Left kidney (tissue), 2 donors: ENCODE data around the gene GNAQ. TPM values are rescaled to one million over a fixed set of nuclear protein-coding genes. Genes with fewer than 3 reads are reported as not detected.

Experiments used
- DNase-seq: peaks from one replicate; pipeline ENCODE4 v3.0.0-alpha.2; 2013
- polyA plus RNA-seq: library from polyadenylated mRNA; unstranded; fragments of 120-200 nt; gene quantifications from one replicate; pipeline ENCODE4 v1.2.1, GENCODE V29; 2013; ENCODE audit not compliant: insufficient read length

Gene GNAQ
- polyA plus RNA-seq, 1 donor: 66.5 TPM

- DNase-seq: no peak
Observed at GRCh38 chr9:77975806-77976205, 55.8 kb downstream of the GNAQ start.

DNA sequence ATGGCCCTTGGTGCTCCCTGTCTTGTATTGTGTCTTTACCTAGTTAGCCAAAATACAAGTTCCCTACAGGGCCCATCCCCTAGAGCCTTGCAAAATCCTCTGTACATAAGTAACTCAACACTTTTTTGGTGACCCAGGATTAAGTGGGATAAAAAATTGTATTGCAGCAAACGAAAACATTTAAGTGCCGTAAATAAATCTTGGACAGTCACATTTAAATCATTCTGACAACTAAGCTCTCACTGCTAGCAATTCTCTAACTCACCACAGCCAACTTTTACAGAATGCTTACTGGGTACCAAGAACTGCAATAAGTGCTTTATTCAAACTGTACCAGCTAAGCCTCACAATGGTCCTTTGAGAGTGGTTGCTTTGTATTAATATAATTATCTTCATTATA lies 56.6 kb downstream of the GNAQ start:
- no peak for DNase-seq

- DNase-seq: no peak
Observed at GRCh38 chr9:77974434-77974833, 57.2 kb downstream of the GNAQ start.

GRCh38 chr9:77969083-77969482 lies 62.5 kb downstream of the GNAQ start:
- no peak for DNase-seq

- DNase-seq: no peak
Observed at GRCh38 chr9:77968506-77968905, 63.1 kb downstream of the GNAQ start.

DNA sequence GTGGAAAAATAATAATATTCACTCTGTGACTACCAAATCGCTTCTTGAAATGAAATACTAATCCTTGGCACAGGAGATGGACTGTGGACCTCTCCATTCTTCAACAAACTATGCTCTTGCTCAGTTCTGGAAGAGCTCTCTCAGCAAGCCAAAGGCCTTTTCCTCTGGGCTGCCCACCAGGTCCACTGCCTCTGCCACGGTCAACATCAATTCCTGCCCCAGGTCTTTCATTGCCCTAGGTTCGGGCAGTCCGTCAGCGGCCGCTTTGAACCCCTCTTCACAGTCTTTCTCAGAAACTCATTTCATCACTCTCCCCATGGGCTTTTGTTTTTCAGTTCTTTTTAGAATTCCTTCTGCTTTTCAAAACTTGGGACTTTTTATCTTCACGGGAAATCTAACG lies 64.9 kb downstream of the GNAQ start:
- no peak for DNase-seq

DNA sequence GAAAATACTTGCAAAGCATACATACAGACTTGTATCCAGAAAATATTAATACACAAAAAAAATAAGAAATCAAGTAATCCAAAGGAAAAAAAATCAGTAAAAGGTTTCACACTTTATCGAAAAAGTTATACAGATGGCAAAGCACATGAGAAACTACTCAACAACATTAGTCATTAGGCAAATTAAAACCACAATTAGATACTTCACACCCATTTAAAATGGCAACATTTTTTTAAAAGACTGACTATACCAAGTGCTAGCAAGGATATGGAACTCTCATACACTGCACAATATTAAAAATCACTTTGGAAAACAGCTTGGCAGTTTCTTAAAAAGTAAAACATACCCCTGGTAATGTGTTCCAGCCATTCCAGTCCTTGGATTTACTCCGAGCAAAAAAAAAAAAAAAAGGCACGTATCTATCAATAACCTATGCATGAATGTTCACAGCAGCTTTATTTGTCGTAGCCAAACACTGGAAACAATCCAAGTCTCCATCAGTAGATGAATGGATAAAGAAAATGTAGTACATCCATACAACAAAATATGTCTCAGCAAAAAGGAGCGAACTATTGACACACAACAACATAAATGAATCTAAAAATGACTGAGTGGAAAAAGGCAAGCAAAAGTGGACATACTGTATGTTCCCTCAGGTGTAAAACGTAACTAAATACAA lies 66.0 kb downstream of the GNAQ start:
- no peak for DNase-seq

DNA sequence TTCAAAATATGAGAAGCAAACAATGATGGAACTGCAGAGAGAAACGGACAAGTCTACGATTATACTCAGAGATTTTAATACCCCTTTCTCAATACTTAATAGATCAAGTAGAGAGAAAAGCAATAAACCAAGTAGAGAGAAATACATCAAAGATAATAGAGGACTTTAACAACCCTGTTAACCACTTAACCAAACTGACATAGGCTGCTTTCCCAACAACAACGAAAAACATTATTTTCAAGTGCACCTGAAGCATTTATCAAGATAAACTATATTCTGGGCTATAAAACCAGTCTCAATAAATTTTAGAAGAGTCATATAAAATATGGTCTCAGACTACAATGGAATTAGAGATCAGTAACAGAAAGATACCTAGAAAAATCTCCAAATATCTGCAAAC lies 67.4 kb downstream of the GNAQ start:
- DNase-seq: no peak

- no peak for DNase-seq
Observed at GRCh38 chr9:77961541-77961940, 70.1 kb downstream of the GNAQ start.

- DNase-seq: no peak
Observed at GRCh38 chr9:77960356-77961153, 71.1 kb downstream of the GNAQ start.

DNA sequence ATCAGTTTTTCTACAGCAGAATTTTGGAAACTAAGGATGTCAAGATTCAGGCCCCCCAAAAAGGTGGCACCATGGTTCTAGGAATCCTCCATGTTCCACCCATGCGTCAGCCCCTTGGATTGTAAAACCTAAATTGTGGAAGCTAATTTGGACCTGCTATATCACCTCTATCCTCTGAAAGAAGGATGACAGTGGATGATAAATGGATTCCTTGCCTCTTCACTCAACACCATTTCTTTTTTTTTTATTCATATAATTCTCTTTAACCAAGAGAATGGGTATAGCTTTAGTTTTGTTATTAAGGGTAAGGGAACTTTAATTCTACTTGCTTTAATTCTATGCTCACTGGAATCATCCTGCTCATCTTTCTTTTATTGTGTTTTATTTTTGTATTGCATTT lies 71.8 kb downstream of the GNAQ start:
- DNase-seq: no peak

GRCh38 chr9:77957652-77958051 lies 74.0 kb downstream of the GNAQ start:
- DNase-seq: no peak

DNA sequence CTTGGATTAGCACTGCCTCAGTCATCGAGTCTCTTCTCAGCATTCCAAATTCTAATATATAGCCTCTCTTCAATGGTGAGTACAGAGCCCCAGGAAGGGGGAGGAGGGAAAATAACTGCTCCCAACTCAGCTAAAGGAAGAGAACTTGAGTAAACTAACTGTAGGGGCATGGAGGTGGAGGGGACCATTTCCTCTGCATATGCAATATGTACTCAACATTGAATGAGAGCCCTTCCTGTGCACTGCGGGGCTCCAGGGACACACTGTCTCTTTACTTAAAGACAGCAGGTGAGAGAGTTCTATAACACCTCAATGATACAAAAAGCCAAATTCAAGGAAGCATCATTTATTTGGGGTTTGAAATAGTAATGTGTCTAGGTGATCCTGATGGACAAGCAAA lies 75.1 kb downstream of the GNAQ start:
- no peak for DNase-seq

DNA sequence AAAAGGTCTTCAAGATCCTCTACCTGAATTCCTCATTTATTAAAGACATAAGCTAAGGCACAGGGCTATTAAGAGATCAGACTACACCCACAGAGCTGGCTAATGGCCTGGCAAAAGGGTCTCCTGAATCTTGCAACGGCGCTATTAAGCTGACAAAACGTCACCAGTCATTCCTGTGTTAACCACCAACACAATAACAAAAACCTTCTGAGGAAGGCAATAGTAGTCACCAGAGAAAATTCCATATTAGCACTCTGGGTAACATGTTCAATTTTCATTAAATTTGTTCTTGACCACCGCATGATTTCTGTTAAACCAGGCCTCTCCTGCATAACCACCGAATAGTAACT lies 77.0 kb downstream of the GNAQ start:
- DNase-seq: no peak

DNA sequence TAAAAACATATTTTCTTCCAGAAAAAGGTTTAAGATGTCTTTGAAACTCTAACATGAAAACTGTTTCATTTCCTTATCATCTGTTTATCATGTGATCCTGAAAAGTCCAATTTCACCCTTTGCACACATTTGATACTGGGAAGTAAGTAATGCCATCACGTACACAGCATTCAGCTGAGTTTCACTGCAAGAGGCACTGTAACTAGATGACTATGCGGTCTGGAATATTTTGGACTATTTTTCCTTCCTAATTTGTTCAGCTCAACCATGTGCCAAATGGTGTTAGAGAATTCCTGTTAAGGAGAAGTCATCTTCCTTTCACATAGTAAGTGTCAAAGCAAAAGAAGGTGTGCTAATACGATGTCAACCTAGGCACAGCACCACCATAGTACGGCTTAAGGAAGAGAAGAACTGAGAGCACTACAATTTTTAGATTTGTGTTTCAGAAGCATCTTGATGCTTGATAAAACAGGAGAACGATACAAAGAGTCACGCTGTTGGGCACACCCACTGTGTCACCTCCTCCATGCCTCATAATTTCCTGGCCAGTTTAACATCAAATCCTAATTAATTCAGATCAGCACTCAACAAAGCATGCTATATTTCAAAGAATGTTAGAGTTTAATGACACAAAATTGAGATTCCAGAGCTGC lies 77.5 kb downstream of the GNAQ start:
- DNase-seq: no peak

DNA sequence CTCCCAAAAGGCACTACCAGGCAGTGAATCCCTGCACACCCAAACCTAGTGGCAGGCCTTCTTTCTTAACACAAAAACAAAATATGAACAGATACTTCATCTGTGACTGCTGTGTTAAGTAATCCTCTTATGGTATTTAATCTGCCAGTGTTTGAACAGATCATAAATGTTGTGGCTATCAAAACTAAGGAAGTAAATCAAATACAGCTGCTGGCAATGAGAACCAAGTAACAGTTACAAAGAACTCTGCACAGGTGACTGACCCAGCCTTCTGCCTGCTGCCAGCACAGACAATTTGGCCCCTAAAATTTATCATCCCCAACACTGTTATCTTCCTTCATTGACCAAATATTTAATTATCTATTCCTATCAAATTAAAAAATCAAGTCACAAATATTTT lies 78.0 kb downstream of the GNAQ start:
- DNase-seq: no peak

DNA sequence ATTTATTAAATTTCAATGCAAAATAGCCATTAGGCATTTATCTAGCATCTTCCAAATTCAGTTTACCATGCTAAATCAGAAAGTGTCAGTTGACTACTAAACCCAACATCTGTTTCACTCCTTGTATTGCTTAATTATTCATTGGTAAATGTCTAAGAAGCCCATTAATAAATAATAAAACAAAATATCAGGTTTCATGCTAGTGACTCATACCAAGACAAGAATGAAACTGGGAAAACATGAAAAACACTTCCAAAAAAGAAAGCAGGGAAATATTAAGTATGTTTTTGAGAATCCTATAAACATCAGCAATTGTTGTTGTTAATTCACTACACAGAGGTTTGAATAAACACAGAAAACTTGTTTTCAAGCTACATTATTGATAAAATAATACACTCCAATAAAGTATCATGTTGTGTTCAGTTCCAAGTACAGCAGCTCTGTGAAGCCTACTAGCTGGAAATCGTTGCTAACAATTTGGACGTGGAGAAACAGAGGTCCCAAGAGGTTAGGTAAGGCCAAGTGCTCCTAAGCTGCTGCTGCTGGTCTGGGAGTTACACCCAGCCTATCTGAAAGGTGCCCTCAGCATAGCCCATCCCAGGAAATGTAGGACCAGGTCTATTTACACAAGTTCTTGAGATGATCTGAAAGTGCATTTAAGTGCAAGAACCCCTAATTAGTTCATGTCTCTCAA lies 78.8 kb downstream of the GNAQ start:
- no peak for DNase-seq

DNA sequence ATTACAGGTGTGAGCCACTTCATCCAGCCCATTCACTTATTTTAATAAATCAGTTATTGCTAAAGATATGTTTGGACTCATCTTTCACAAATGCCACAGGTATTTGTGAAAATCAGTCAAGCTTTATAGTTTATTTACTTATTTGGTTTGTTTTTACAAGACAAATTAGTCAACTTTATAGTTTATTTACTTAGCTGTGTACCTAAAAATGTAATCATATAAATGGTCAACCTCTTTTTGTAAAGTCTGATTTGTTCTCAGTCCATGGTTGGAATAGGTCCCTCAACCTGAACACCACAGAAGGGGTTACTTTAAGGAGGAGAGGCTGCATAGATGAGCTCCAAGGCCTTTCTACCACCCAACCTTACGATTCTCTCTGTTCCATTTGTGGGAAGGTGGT lies 80.2 kb downstream of the GNAQ start:
- no peak for DNase-seq

GRCh38 chr9:77949751-77950436 lies 81.7 kb downstream of the GNAQ start:
- DNase-seq: no peak

GRCh38 chr9:77947651-77948050 lies 84.0 kb downstream of the GNAQ start:
- no peak for DNase-seq

- DNase-seq: no peak
Observed at GRCh38 chr9:77946969-77947620, 84.5 kb downstream of the GNAQ start.

- DNase-seq: no peak
Observed at GRCh38 chr9:77946296-77946695, 85.3 kb downstream of the GNAQ start.
